NCI-H2196 treated with DMSO at 0.1 percent for 48 hours (cell line): Measurements from ENCODE around the gene CYP26B1.

Experiments used
- DNase-seq: peaks from one replicate; lab custom pipeline; 2025; ENCODE audit not compliant: unreplicated experiment; lab: John Stamatoyannopoulos, UW

CYP26B1 gene

DNA sequence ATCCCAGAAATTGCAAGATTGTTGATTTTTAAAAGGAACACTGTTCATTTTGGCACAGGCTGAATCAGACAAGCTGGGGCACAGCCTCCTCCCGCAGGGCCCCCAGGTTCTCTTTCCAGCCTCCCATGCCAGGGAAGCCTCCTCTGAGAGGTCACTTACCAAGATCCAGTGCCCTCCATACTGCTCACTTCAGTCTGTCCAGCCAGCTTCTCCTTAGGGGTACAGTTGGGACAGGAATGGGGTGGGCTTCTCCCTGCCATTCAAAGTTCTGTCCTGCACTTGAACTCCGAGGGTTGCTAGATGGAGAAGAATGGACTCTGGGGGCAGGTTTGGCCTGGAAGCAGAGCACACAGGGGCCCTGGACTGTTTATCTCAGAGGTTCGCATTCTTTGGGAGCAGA, 7.5 kb upstream of the CYP26B1 start:
- DNase-seq, result no peak

DNA sequence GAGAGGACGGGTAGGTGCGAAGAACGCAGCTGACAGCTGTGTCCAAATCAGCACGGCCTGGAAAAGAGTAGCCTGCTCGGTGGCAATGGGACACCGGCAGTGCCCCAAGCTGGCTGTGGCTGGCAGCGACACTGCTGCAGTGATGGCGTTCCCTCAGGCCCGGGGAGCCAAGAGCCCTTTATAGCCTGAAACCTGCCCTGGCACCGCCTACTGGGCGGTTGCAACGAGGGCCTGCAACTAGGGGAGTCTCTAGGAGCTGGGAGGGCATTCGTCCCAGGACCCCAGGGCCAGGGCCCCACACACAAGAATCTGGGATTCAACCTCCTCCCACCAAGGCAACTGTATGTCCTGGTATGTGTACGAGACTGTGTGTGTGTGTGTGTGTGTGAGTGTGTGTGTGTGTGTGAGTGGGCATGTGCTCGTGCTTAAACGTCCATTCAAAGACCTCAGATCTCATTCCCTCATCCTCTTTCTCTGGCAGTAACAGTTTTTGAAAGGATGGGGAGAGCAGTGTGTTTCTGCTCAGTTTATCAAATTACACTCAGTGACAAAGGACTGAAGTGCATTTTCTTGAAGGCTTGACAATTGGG, 6.8 kb upstream of the CYP26B1 start:
- no peak for DNase-seq

DNA sequence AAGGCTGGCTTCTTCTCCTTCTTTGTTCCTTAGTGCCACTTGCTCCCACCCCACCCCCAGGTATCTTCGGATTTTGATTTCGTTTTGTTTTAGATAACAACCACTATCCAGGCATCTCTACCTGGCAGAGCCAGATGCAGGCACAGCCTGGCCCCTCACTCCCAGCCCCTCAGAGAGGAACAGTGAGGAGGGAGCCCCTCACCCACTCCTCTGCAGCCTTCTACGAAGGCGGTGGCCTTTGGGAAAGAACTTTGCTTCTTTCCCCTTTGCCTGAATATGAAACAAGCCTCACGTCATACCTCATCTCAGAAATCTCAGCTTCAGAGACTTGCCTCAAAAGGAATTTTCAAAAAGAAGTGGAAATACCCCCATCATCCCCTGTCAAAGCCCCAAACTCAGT, 6.3 kb upstream of the CYP26B1 start:
- DNase-seq, result no peak

DNA sequence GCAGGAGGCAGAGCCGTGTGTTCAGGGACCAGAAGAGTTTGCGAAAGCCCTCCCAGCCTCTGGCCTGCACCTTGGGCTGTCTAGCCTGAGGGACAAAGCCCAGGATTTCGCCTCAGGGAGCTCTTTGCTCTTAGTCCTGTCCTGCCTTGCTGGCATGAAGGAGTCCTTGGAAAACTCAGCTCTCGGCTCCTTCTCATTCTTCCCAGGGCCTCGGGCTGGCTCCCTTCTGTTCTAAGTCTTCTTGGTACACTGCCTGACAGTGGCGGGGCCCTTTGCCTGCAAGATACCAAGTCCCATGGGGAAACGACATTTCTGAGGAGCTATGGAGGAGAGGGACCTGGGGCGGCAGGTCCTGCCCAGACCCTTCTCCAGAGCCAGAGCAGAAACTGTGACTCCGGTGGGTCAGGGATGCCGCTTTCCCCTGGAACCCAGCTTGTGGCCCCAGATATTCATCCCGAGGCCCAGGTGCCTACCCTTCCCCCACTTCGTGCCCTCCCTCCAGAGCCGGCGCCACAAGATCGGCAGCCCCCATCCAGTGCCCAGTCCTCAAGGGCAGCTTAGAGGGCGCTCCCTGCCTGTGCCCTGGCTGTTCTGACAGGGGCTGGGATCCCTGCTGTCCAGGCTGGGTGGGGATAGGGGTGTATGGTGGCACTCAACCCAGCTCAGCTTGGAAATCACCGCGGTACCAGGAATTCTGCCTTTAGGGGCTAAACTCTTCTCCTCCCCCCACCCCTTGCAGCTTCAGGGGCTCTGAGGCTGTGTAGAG, 5.5 kb upstream of the CYP26B1 start:
- no peak for DNase-seq

DNA sequence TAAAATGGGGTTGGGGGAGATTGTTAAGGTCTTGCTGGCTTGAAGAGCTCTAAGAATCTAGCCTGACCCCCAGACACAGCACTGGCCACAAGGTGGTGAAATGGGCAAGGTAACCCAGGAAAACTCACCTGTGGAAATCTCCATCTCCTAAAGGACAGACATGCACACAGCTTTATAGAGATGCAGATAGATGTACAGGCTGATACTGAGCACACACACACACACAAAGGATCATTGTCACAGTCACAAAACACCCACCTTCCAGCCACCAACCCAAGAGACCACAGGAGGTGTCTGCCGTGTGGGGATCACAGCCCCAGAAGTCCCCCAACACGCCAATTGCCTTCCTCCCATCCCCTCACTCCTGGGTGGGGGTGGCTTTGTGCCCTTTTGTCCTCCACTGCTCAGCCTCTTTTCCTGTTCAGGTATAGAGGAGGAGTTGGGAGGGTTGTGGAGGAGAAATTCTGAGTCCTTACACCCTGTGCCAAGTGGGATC, 3.2 kb upstream of the CYP26B1 start:
- no peak for DNase-seq

DNA sequence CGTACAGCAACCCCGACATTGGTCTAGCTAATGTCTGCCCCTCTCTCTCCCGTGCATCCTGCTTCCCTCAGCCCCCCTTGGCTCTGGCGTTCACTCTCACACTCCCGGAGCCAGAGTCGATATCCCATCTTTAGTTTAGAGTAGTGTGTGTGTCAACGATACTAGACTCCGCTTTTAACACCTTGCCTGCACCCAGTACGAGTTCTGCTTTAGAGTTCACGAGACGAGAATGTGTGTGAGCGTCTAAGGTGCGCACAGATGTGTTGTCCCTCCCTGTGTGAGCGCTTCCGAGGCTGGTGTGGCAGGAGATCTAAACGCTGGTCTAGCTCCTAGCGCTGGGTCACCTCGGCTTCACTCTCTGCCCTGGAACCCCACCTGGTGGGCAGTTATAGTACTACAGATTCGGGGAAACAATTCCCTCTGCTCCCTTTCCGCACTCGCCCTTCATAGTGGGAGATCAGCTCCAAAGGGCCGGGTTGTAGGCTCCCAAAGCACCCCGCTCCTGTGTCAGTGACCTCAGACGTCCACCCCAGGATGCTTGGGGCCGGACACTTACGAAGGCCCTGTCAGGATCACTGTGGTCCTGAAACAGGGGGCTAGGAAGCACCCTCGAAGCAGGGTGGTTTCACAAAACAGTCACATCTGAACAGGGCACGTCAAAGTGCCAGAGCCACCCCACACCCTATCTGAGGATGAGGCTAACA, 2.6 kb upstream of the CYP26B1 start:
- DNase-seq, result peak; percentile 42

DNA sequence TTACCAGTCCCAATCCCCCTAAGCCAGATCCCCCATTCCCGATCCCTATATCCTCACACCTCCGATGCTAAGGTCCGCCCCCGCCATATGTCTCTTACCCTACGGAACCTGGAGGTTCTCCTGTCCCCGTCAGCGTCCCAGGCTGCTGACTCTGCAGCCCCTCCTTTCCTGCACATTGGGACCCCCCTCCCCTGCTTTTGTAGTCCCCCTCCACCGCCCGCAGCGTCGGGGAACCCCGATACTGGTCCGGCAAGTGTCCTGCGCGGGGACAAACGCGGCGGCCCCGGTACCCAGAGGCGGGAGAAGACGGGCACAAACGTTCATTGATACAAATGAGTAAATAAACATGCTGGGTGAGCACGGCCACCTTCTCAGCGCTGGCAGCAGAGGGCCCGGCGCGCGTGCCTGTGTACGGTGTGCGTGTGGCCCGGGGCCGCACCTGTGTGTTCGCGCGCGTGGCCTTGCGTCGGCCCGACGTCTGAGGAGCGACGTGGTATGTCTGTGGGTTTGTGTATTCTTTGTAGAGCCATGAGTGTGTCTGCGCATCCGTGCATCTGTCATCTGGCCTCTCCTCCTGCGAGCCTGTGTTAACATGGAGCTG, 2.0 kb upstream of the CYP26B1 start:
- no peak for DNase-seq

DNA sequence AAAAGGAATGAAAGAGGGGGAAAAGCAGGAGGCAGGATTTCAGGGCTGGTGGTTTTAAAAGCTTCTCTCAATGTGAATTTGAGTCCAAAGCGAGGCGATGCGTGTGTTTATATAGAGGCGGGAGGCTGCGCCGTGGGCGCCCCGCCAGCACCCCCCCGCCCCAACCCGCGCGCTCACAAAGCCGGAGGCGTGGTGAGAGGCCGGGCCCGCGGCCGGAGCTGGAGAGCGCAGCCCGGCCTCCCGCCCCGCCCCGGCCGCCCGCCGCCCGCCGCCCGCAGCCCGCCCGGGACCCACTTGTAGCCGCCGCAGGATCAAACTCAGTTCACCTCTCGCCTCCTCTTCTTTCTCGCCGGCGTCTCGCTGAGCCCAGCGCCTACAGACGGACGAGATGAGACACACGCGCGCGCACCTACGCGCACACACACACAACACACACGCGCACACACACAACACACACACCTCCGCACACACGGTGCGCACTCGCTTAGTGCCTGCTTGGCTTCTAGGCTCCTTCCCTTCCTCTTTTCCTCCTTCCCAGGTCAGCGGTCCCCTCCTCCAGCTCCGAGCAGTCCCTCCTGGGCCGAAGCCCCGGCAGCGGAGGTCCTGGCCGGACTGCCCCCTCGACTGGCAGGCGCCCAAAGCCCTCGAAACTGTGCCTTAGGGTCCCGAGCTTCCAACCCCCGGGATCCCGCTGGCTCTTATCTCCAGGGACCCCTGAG, 1.3 kb upstream of the CYP26B1 start:
- no peak for DNase-seq

DNA sequence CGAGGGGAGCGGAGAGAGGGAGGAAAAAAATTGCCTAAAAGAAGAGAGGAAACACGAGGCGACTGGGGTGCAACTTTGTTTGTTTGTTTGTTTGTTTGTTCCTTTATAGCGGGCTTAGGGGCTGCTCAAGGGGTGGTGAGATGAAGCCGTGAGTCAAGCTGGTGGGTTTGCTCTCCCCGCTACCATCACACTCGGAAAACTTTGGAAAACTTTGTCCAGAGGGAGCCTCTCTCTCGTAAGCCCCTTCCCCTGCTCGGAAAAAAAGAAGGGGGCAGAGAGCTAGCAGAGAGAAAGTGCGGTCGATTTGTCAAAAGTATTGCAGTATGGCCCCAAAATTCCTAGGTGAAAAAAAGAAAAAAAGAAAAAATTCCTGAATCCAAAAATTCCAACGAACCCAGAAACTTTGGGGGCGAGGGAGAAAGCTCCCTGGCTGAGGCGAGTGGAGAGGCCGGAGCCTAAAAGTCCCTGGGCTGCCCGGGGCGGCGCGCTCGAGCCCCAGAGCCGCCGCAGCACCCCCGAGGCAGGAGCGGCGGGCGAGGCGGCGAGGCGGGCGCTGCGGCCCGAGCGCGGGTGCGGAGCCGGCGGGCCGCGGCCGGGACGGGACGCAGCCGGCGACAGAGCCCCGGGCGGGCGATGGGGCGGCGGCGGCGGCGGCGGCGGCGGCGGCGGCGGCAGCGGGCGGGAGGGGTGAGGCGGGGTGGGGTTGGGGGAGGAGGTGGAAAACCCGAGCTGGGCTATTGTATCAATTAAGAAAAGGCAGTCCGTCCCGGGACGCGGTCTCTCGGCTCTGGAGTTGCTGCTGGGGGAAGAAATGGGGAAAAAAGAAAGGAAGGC, 558 bp upstream of the CYP26B1 start:
- DNase-seq, result no peak

DNA sequence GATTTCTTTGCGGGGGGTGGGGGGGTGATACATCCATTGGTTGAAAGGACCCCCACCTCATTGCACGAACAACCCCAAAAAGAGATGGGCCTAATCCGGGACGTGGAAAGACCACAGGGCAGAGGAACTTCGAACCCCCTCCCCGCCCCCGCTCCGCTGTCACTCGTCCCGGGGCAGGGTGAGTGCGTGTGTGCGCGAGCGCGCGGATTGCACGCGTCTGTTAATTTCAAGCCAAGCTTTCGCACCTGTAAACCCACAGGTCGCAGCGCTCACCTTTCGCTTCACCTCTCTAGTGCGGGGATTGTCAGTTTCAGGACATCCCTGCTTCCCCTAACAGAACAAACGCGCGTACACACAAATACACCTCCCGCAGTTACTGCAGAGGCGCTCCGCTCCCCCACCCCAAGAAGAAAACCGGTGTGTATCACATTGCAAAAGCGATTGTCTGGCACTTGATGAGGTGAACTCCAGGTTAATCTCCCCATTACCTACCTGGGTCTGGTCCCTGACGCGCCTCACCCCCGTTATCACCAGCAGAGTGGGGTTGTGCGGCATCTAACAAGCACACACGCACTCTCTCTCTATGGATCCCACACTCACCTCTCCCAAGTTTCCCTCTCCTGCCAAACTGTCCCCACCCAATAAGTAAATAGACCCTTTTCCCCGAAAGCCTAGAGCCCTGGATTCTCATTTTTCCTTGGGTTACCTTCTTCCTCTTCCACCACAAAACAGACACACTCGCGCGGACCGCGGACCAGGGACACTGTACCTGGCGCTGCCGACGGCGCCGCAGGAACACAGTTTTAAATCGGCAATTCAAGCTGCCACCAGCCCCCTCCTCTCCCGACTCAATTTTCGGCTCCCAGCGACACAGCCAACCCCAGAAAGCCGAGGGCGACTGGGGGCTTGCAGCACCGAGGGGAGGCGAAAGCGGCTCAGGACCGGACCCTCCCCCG, 1.0 kb downstream of the CYP26B1 start:
- DNase-seq, result no peak

DNA sequence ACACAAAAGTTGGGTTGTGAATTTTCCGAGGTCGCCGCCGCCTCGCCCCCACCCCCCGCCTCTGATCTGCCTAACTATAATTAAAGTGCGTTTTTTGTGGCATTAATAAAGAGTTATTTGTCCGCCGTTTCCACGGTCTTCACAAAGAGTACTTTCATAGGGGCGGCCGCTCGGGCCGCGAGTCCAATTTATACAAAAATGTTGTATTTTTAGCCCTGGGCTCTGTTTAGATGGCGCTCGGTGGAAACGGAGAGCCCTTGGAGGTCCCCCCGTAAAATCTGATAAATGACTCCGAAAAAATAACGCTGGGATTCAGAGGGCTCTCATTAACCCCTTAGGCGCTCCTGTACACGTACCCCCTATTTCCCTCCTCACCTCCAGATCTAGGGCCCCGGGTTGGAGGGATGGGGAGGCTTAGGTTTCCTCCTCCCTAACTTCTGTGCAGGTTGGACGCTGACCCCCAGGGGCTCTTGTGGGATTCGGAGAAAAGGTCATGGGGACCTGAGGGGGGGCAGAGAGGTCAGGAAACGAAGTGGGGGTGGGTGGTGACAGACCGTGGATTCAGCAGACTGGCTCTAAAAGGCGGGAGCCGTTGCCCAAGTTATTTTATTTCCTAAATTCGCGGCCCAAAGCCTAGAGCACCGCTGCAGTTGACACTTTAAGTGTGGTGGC, 1.9 kb downstream of the CYP26B1 start:
- no peak for DNase-seq

DNA sequence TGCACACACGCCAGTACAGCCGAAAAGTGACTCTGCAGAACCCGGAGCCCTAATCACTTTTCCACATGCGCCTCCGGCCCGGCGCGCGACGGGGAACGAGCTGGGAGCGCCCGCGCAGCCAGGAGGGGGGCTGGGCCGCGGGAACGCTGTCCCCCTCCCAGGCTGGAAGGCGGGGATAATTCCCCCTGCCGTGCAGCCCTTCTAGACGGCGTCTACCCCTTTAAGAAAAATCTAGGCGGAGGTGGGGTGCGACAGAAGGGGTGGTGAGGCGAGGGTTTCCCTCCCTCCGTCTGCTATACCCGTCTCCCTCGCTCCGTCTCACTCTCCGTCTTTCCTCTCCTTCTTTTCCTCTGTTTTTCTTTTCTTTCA, 2.4 kb downstream of the CYP26B1 start:
- no peak for DNase-seq

DNA sequence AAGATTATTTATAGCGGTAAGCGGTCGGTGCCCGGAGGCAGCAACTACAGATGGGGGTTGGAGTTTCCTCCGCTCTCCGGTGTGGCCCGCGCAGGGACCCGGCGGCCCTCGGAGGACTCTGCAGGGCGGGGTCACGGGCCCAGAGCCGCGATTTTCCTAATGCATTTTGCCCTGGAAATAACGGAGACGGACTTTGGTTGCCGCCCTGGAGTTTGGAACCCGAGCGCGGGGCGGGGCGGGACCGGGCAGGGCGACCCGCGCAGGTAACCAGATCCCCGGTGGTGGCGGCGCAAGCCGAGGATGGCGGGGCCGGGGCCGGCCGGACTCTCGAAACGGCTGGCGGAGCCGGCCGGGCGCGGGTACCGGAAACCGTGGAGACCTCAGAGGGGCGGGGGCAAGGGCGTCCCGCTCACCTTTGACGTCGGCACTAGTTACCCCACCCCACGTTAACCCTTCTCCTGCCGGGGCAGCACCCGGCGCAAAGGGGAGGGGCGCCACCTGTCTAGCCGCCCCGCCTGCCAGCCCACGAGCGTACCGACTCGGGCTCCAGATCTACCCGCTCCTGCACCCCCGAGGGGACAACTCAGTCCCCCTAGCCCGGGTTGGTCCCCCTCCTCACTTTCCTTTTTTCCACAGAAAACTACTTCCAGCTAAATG, 2.9 kb downstream of the CYP26B1 start:
- peak; percentile 3 for DNase-seq

DNA sequence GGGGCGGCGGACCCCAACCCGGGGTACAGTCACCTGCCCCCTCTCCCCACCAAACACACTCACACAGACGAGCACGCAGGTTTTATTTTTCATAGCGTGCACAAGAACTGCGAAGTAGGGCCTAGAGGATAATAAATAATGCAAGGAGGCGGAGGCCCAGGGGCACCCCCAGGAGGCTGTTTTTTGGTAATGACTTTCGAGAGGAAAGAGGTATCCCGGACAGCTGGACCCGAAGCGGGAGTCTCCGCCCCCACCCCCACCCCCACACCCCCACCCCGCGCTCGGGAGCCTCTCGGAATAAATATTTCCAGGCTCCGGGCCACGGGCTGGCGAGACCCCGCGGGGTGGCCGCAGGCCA, 3.4 kb downstream of the CYP26B1 start:
- DNase-seq, result no peak

DNA sequence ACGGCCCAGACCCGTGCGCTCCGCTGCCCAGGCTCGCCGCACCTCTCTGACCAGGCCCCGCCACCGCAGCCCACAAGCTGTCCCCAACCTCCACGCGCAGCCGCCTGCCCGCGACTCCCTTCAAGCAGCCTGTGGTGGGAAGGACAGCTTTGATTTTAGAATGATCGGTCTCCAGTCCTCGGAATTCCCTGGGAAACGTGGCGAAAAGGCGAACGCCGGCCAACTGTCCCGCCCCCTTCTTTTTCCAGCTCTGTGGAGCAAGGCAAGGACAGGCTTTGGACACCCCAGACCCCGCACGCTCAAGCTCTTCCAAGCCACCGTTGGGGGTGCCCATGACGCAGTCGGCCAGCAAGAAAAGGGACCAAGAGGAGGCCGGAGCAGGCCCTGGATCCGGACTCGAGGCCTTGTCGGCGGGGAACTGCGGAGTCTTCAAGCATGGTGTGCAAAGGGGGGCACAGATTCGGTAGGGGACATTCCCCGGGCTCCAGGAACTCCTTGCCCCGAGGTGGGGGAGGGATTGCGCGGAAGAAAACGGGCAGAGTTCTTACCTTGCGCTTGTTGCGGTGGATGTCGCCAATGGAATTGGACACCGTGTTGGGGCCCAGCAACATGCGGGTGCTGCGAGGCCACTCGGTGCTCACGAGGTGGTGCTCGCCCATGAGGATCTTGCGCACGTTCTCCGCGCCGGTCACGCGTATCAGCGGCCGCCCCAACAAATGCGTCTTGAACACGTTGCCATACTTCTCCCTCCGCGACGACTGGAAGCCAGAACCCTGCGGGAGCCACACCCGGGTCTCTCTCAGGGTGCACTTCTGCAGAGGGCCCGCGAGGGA, 4.0 kb downstream of the CYP26B1 start:
- no peak for DNase-seq

DNA sequence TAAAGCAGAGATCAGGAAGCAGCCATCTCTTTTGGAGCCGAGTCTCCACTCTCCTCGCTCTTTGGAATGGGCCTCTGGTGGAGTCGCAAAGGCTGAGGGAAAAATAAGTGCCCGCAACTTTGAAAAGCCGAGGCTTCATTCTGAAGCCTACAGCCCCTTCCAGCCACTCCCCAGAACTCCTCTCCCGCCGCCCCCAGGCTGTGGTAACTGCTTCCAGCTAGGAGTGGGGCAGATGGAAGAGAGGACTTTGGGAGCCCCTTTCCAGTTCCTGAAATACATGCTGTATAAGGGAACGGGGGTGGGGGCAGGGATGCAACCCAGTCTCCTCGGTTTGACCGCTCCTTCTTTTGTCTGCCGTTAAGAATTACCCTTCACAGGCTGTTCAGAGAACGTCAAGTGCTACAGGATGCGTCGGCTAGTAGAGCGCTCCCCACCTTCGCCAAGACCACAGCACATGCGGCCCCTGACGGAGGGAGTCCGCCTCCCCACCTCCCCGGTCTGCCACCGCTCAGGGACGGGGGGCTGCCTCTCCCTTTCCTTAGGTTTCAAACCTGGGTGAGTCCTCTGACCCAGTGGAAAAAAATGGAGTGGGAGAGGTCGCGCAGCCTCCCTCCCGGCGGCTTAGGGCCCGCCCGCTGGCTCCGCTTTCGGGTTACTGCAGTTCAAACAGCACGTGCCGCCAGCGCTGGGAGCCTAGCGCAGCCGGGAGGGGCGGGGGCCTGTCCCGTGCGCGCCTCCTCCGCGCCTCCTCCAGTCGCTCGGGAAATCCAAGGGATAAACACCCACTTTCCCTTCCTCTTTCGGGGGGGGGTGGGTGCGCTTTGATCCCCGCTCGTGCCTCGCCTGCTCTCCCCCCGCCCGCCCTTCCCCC, 4.9 kb downstream of the CYP26B1 start:
- no peak for DNase-seq
